Activated T-helper 1 cell treated with anti-CD3 and anti-CD28 coated beads, Interleukin-12 subunit alpha, Interleukin-12 subunit beta, Interleukin-2, Interleukin-4 antibody, amounts not matched to agents 30 ng/mL and 10 ng/mL and 1 ng/mL, durations not matched to agents 14 hours and 24 hours and 36 hours (primary cell): ENCODE results near the gene OTUB1. TPM values are rescaled to one million over a fixed set of nuclear protein-coding genes. Genes with fewer than 3 reads are reported as not detected.
"Not testable (repeated sequence)": the region's sequence is repeated elsewhere in the genome, so short reads cannot be mapped to it uniquely, and the experiment has no call there.

Experiments used
- DNase-seq: peaks from one replicate; pipeline ENCODE4 v3.0.0; 2021; ENCODE audit warnings: low spot score
- H3K27ac Mint-ChIP-seq: one replicate; pipeline ENCODE4 v1.8.0; 2021; ENCODE audit warnings: mild to moderate bottlenecking, mixed read lengths
- H3K27me3 Mint-ChIP-seq: one replicate; pipeline ENCODE4 v1.8.0; 2022; ENCODE audit warnings: mild to moderate bottlenecking, moderate library complexity, mixed read lengths; ENCODE audit not compliant: insufficient read depth
- H3K36me3 Mint-ChIP-seq: one replicate; pipeline ENCODE4 v1.8.0; 2021; ENCODE audit warnings: low read depth, mixed read lengths
- H3K4me1 Mint-ChIP-seq: one replicate; pipeline ENCODE4 v1.8.0; 2021; ENCODE audit warnings: low read depth, mixed read lengths
- H3K4me3 Mint-ChIP-seq: one replicate; pipeline ENCODE4 v1.8.0; 2021; ENCODE audit warnings: mild to moderate bottlenecking, moderate library complexity, mixed read lengths
- H3K9me3 Mint-ChIP-seq: one replicate; pipeline ENCODE4 v1.8.0; 2021; ENCODE audit warnings: mixed read lengths
- intact Hi-C: fragments of 100-400 bp; cut with micrococcal nuclease; formaldehyde crosslinking; loops from one replicate; pipeline ENCODE4 v1.15.1; 2024
- total RNA-seq: library from RNA; stranded (reverse); gene quantifications from 2 replicates; pipeline ENCODE4 v1.2.3, GENCODE V29; 2022

The OTUB1 gene
- total RNA-seq, 1 donor from 2014 or later, result 104 TPM

GRCh38 chr11:64039012-64039665 lies 52.9 kb downstream of the OTUB1 start:
- Mint-ChIP-seq H3K27ac (no peak overlapping the region), H3K4me1 (no peaks in the 10 kb centered on the region), H3K27me3 (peaks cover 12% of the 10 kb centered on the region), H3K36me3 (no peaks in the 10 kb centered on the region), H3K4me3 (no peak overlapping the region), H3K9me3 (no peaks in the 10 kb centered on the region)
- DNase-seq, result no peak
- intact Hi-C loops, result no loop called here

- H3K9me3 Mint-ChIP-seq, result no peaks in the 10 kb centered on the region
- DNase-seq, result no peak
- no peaks in the 10 kb centered on the region for H3K27me3 Mint-ChIP-seq
- H3K4me1 Mint-ChIP-seq, result no peaks in the 10 kb centered on the region
- no peak overlapping the region for H3K27ac Mint-ChIP-seq
- no peaks in the 10 kb centered on the region for H3K36me3 Mint-ChIP-seq
- no peak overlapping the region for H3K4me3 Mint-ChIP-seq
- intact Hi-C loops, result no loop called here
These were observed 54.6 kb downstream of the OTUB1 start for GRCh38 chr11:64040684-64041322.

GRCh38 chr11:64041846-64042245 lies 55.6 kb downstream of the OTUB1 start:
- DNase-seq, result no peak
- no peak overlapping the region for H3K4me3 Mint-ChIP-seq
- H3K9me3 Mint-ChIP-seq, result no peaks in the 10 kb centered on the region
- H3K4me1 Mint-ChIP-seq, result no peaks in the 10 kb centered on the region
- no peaks in the 10 kb centered on the region for H3K27me3 Mint-ChIP-seq
- intact Hi-C loops, result no loop called here
- H3K27ac Mint-ChIP-seq, result no peak overlapping the region
- no peaks in the 10 kb centered on the region for H3K36me3 Mint-ChIP-seq

- intact Hi-C loops, result no loop called here
- Mint-ChIP-seq H3K27me3 (no peaks in the 10 kb centered on the region), H3K4me3 (no peak overlapping the region), H3K27ac (no peak overlapping the region), H3K4me1 (no peaks in the 10 kb centered on the region), H3K9me3 (no peaks in the 10 kb centered on the region), H3K36me3 (no peaks in the 10 kb centered on the region)
- no peak for DNase-seq
These were observed 56.1 kb downstream of the OTUB1 start for GRCh38 chr11:64042301-64042700.

GRCh38 chr11:64043545-64043944 lies 57.3 kb downstream of the OTUB1 start:
- no peaks in the 10 kb centered on the region for H3K27me3 Mint-ChIP-seq
- H3K4me1 Mint-ChIP-seq, result no peaks in the 10 kb centered on the region
- H3K9me3 Mint-ChIP-seq, result no peaks in the 10 kb centered on the region
- H3K4me3 Mint-ChIP-seq, result no peak overlapping the region
- DNase-seq, result no peak
- no peaks in the 10 kb centered on the region for H3K36me3 Mint-ChIP-seq
- intact Hi-C loops, result no loop called here
- no peak overlapping the region for H3K27ac Mint-ChIP-seq

GRCh38 chr11:64044730-64045393 lies 58.6 kb downstream of the OTUB1 start:
- intact Hi-C loops, result no loop called here
- no peak overlapping the region for H3K27ac Mint-ChIP-seq
- no peaks in the 10 kb centered on the region for H3K9me3 Mint-ChIP-seq
- no peaks in the 10 kb centered on the region for H3K36me3 Mint-ChIP-seq
- no peak for DNase-seq
- H3K27me3 Mint-ChIP-seq, result no peaks in the 10 kb centered on the region
- no peak overlapping the region for H3K4me3 Mint-ChIP-seq
- H3K4me1 Mint-ChIP-seq, result no peaks in the 10 kb centered on the region

- DNase-seq, result no peak
- H3K9me3 Mint-ChIP-seq, result no peaks in the 10 kb centered on the region
- intact Hi-C loops, result no loop called here
- no peak overlapping the region for H3K27ac Mint-ChIP-seq
- H3K27me3 Mint-ChIP-seq, result no peaks in the 10 kb centered on the region
- no peak overlapping the region for H3K4me3 Mint-ChIP-seq
- no peaks in the 10 kb centered on the region for H3K4me1 Mint-ChIP-seq
- H3K36me3 Mint-ChIP-seq, result no peaks in the 10 kb centered on the region
These were observed 59.5 kb downstream of the OTUB1 start for GRCh38 chr11:64045700-64046099.

GRCh38 chr11:64047373-64047772 lies 61.1 kb downstream of the OTUB1 start:
- H3K9me3 Mint-ChIP-seq, DNase-seq, H3K27me3 Mint-ChIP-seq, H3K4me1 Mint-ChIP-seq, H3K27ac Mint-ChIP-seq, H3K4me3 Mint-ChIP-seq, intact Hi-C loops, H3K36me3 Mint-ChIP-seq: not testable (repeated sequence)

Other genes with a start within 250 kb of the OTUB1 start
- gene ZFTA, start 217.7 kb upstream of the OTUB1 start, total RNA-seq, result 3.8 and 5.3 TPM in 2 replicates
- 60.0 and 64.3 TPM in 2 replicates for gene SPINDOC, start 173.0 kb upstream of the OTUB1 start, total RNA-seq
- gene MARK2, start 147.3 kb upstream of the OTUB1 start, total RNA-seq, result 44.7 and 46.0 TPM in 2 replicates
- 0.21 and 0.34 TPM in 2 replicates for gene RCOR2, start 69.3 kb upstream of the OTUB1 start, total RNA-seq
- 25.3 and 31.6 TPM in 2 replicates for gene NAA40, start 47.4 kb upstream of the OTUB1 start, total RNA-seq
- gene COX8A, start 11.8 kb upstream of the OTUB1 start, total RNA-seq, result 289 and 291 TPM in 2 replicates
- not detected in 2 replicates for gene FLRT1, start 49.5 kb downstream of the OTUB1 start, total RNA-seq
- gene MACROD1, start 179.7 kb downstream of the OTUB1 start, total RNA-seq, result 17.4 and 20.2 TPM in 2 replicates
- 493 and 495 TPM in 2 replicates for gene STIP1, start 199.7 kb downstream of the OTUB1 start, total RNA-seq
- 201 and 211 TPM in 2 replicates for gene FERMT3, start 220.3 kb downstream of the OTUB1 start, total RNA-seq
- gene TRPT1, start 239.7 kb downstream of the OTUB1 start, total RNA-seq, result 30.3 and 35.5 TPM in 2 replicates
- gene NUDT22, start 239.8 kb downstream of the OTUB1 start, total RNA-seq, result 74.9 and 79.4 TPM in 2 replicates
- gene DNAJC4, start 244.1 kb downstream of the OTUB1 start, total RNA-seq, result 18.4 and 19.8 TPM in 2 replicates
- gene VEGFB, start 248.1 kb downstream of the OTUB1 start, total RNA-seq, result 55.5 and 60.2 TPM in 2 replicates